AG10803 (cell line): ENCODE data around the gene ETNK2.

ENCODE experiments used
- DNase-seq: peaks from one replicate; pipeline ENCODE4 v3.0.0; 2010; ENCODE audit warnings: low read depth
- H3K4me3 ChIP-seq: 2 replicates; pipeline ENCODE4 v1.5.1; 2011; ENCODE audit warnings: mild to moderate bottlenecking, low read length, control low read depth
- CTCF ChIP-seq: conservative IDR thresholded peaks from 2 replicates; pipeline ENCODE4 v1.5.1; 2011; ENCODE audit warnings: mild to moderate bottlenecking, low read length, control low read depth, inconsistent platforms

ETNK2 gene

GRCh38 chr1:204081791-204082513 is 69.9 kb downstream of the ETNK2 start:
- H3K4me3 ChIP-seq: no peak overlapping the region
- TF ChIP-seq CTCF: no peak
- no peak for DNase-seq

- no peak overlapping the region for H3K4me3 ChIP-seq
- DNase-seq: no peak
- no peak for TF ChIP-seq CTCF
Observed at GRCh38 chr1:204081164-204081790, 70.6 kb downstream of the ETNK2 start.
